AG09319 (cell line): ENCODE measurements around the gene PAIP1.

Experiments
- DNase-seq: peaks from one replicate; pipeline ENCODE4 v3.0.0-alpha.2; 2010; ENCODE audit warnings: low read depth; ENCODE audit errors: extremely low read depth
- TF ChIP-seq, protein P1 (sequence below): IDR thresholded peaks from 2 replicates; pipeline ENCODE4 v1.5.1; 2011; ENCODE audit warnings: low read depth, mild to moderate bottlenecking, inconsistent platforms, low read length, moderate library complexity

The PAIP1 gene

DNA sequence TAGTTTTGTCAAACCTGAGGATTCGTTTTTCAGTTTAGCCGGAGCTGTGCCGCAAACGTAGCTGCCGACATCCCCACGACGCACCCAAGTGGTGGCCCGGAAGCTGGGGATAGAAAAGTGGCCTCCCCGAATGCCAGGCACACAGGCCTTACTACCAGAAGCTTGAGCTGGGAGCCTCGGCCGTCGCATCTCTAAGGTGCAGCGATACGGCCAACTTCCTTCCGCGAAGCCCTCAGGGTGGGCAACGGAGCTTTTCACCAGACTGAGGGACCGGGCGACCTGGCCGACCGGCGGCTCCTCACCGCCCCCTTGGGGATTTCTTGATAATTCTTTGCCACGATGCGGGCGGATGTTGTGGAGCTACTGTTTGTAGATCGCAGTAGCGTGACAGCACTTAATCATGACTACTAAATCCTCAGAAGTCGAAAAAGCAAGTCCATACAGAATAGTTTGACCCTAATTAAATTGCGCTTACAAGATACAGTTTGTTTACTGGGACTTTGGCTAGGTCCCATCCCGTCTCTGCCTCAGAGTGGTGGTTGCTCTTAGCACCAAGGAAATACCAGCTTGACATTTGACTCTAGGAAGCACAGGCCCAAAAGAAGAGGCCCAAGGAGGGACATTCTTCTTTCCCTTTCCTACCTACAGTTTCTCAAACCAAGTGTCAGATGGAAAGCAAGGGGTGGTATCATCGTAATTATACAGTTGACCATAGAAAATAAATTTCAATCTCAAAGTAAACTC, 72.6 kb downstream of the PAIP1 start:
- DNase-seq, result peak; percentile 68
- TF ChIP-seq, protein P1, sequence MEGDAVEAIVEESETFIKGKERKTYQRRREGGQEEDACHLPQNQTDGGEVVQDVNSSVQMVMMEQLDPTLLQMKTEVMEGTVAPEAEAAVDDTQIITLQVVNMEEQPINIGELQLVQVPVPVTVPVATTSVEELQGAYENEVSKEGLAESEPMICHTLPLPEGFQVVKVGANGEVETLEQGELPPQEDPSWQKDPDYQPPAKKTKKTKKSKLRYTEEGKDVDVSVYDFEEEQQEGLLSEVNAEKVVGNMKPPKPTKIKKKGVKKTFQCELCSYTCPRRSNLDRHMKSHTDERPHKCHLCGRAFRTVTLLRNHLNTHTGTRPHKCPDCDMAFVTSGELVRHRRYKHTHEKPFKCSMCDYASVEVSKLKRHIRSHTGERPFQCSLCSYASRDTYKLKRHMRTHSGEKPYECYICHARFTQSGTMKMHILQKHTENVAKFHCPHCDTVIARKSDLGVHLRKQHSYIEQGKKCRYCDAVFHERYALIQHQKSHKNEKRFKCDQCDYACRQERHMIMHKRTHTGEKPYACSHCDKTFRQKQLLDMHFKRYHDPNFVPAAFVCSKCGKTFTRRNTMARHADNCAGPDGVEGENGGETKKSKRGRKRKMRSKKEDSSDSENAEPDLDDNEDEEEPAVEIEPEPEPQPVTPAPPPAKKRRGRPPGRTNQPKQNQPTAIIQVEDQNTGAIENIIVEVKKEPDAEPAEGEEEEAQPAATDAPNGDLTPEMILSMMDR, result peak; percentile 64

DNA sequence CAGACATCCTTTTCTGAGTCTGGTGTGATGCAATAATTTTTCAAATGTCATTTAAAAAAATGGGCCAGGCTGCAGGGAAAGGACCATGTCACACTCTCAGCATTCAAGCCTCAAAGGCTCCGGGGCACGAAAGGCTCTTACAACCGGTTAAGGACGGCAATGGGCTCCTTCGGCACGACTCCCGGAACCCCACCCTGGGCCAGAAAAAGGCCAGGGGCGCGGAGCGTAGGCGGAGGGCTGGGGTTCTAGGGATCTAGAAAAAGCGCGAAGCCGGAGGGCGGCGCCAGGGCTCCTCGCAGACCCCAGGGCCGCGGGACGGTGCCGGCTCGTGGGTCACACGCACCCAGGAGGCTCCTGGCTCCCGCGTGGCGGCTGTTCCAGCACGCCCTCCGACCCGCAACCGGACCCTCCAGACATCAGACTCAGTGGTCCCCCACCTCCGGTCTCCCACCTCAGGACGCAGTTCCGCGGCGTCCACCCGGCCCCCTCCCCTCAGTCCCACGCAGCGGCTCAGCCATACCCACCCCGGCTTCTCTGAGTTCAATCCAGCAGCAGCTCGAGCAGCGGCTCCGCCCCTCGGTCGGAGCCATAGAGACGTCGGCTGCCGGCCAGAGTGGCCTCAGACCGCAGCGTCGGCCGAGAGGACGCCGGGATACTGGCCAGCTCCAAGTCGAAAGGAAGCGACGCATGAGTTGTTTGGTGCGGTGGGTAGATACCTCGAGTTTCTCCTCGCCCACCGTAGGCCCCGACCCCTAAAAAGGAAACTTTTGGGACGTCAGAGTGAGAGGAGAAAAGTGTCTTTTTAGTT, 73.4 kb downstream of the PAIP1 start, which contains the start of gene TMEM267:
TMEM267 (minus strand) TSS at position 568 of the 808 bp plus-strand sequence. CDS start 29,896 bp downstream, outside the sequence.
- DNase-seq, result peak; percentile 86

DNA sequence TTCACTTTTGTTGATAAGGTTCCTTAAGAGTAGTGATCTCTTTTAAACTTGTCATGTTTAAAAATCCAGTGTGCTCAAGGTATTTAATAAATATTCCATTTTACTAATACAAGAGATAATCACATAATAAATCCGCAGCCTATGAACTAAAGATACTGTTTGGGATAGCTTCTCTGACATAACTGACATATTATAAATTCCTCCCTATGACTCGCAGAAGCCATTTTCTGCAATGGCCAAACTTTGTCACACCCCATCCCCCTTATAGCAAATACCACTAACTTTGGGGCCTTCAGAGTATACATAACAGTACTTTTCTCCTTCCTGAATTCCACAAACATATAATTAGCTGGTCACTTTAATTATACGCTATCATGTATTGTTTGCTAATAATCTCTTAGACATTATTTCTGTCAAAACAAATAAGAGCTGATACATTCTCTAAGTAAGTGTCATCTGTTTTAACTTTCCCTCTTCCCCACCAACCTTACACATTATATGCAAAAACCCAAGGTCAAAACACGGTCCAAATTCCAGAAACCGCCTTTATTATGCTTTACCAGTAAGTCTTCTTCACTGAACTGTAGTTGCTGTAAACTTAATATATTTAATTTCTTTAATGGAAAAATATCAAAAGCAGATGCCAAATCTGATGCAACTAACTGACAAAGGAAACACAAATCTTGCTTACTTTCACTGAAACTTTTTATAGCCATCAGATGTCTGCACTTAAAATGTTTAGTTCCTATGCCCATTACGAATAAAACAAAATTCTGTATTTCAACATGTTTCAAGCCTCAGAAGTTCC, 74.2 kb downstream of the PAIP1 start:
- peak; percentile 54 for DNase-seq
- TF ChIP-seq, protein P1, result no peak

More for the DNA sequence above, 73.4 kb downstream of the PAIP1 start, which contains the start of gene TMEM267:
- TF ChIP-seq, protein P1, result no peak
